Cerebellar cortex (tissue), 1 donor: ENCODE measurements around the gene EFHD2.
"Not testable (repeated sequence)": the region's sequence is repeated elsewhere in the genome, so short reads cannot be mapped to it uniquely, and the experiment has no call there.

Experiments used
- DNase-seq: peaks from one replicate; pipeline ENCODE4 v3.0.0-alpha.2; 2015; ENCODE audit warnings: low spot score

Gene EFHD2

GRCh38 chr1:15388201-15388880, 21.3 kb upstream of the EFHD2 start:
- no peak for DNase-seq

GRCh38 chr1:15389828-15390227, 19.9 kb upstream of the EFHD2 start:
- not testable (repeated sequence) for DNase-seq

- DNase-seq: no peak
Observed at GRCh38 chr1:15390667-15391066, 19.0 kb upstream of the EFHD2 start.

- DNase-seq: no peak
Observed at GRCh38 chr1:15391366-15391765, 18.3 kb upstream of the EFHD2 start.

GRCh38 chr1:15393475-15394257, 16.0 kb upstream of the EFHD2 start:
- DNase-seq: no peak

GRCh38 chr1:15394258-15394690, 15.4 kb upstream of the EFHD2 start:
- no peak for DNase-seq

- no peak for DNase-seq
Observed at GRCh38 chr1:15397236-15397635, 12.5 kb upstream of the EFHD2 start.

- DNase-seq: no peak
Observed at GRCh38 chr1:15399710-15400109, 10.0 kb upstream of the EFHD2 start.

- DNase-seq: no peak
Observed at GRCh38 chr1:15400627-15401026, 9.1 kb upstream of the EFHD2 start.

- peak; percentile 96 for DNase-seq
Observed at GRCh38 chr1:15401391-15402055, 8.2 kb upstream of the EFHD2 start.

GRCh38 chr1:15402809-15403450, 6.8 kb upstream of the EFHD2 start:
- no peak for DNase-seq

- DNase-seq: no peak
Observed at GRCh38 chr1:15403962-15404580, 5.6 kb upstream of the EFHD2 start.

GRCh38 chr1:15405106-15405850, 4.4 kb upstream of the EFHD2 start:
- DNase-seq: no peak

- no peak for DNase-seq
Observed at GRCh38 chr1:15406614-15407559, 2.8 kb upstream of the EFHD2 start.

- DNase-seq: peak; percentile 42
Observed at GRCh38 chr1:15407580-15407979, 2.1 kb upstream of the EFHD2 start.

- DNase-seq: peak; percentile 38
Observed at GRCh38 chr1:15408890-15409387, 749 bp upstream of the EFHD2 start.

- DNase-seq: no peak
Observed at GRCh38 chr1:15410223-15410883, 665 bp downstream of the EFHD2 start.

- DNase-seq: no peak
Observed at GRCh38 chr1:15410884-15411245, 1.2 kb downstream of the EFHD2 start.

GRCh38 chr1:15411593-15412137, 2.0 kb downstream of the EFHD2 start:
- no peak for DNase-seq
